OCI-LY7 (cell line): Measurements from ENCODE around the gene HNRNPH2. TPM values are rescaled to one million over a fixed set of nuclear protein-coding genes. Genes with fewer than 3 reads are reported as not detected.

ENCODE experiments used
- BruUV-seq: library from RNA; stranded (reverse); fragments of 400-500 nt; replicated peaks from 2 replicates; lab custom pipeline; 2021; lab: Mats Ljungman, UMichigan
- CTCF ChIA-PET: fragments of 300-600 bp; sonication (Branson Sonifier 250); formaldehyde crosslinking; loops from one replicate; lab custom pipeline; 2022; ENCODE audit warnings: antibody characterized with exemption; ENCODE audit not compliant: unreplicated experiment; lab: Charles Lee
- POLR2A ChIA-PET: fragments of 300-600 bp; sonication (Branson Sonifier 250); formaldehyde crosslinking; loops from one replicate; lab custom pipeline; 2022; ENCODE audit warnings: antibody characterized with exemption; lab: Charles Lee
- DNase-seq: peaks from one replicate; pipeline ENCODE4 v3.0.0-alpha.2; 2015; ENCODE audit warnings: low spot score
- H2AFZ ChIP-seq: fragments of 200-600 bp; sonication (generic), shearing (Covaris generic); 2 replicates; pipeline ENCODE4 v1.6.1; 2014; ENCODE audit warnings: mild to moderate bottlenecking, antibody characterized with exemption, low read length, moderate library complexity
- H3K27ac ChIP-seq: fragments of 200-600 bp; sonication (generic); 2 replicates; pipeline ENCODE4 v1.5.1; 2014; ENCODE audit warnings: mixed run types, low read depth, mild to moderate bottlenecking, moderate library complexity, low read length, inconsistent platforms; ENCODE audit not compliant: poor library complexity, severe bottlenecking
- H3K36me3 ChIP-seq: fragments of 200-600 bp; sonication (generic); 2 replicates; pipeline ENCODE4 v1.6.1; 2014; ENCODE audit warnings: mild to moderate bottlenecking, antibody characterized with exemption, low read length, moderate library complexity, mixed read lengths; ENCODE audit not compliant: insufficient read depth
- H3K4me1 ChIP-seq: fragments of 200-600 bp; sonication (generic); 2 replicates; pipeline ENCODE4 v1.5.1; 2014; ENCODE audit warnings: mild to moderate bottlenecking, low read length; ENCODE audit not compliant: insufficient read depth, poor library complexity, severe bottlenecking
- H3K4me2 ChIP-seq: fragments of 200-600 bp; sonication (generic); 2 replicates; pipeline ENCODE4 v1.6.1; 2014; ENCODE audit warnings: mild to moderate bottlenecking, low read length
- H3K4me3 ChIP-seq: fragments of 200-600 bp; sonication (generic); 2 replicates; pipeline ENCODE4 v1.5.1; 2014; ENCODE audit warnings: mild to moderate bottlenecking, low read depth, low read length; ENCODE audit not compliant: poor library complexity, severe bottlenecking
- H3K79me2 ChIP-seq: fragments of 200-600 bp; sonication (generic); 2 replicates; pipeline ENCODE4 v1.6.1; 2016; ENCODE audit warnings: low read depth, mild to moderate bottlenecking, low read length, moderate library complexity, mixed read lengths; ENCODE audit not compliant: insufficient read depth
- H3K9me2 ChIP-seq: fragments of 200-600 bp; sonication (generic); 2 replicates; pipeline ENCODE4 v1.6.1; 2016; ENCODE audit warnings: mild to moderate bottlenecking, low read length, mixed read lengths; ENCODE audit not compliant: insufficient read depth
- H3K9me3 ChIP-seq: fragments of 200-600 bp; sonication (generic); 2 replicates; pipeline ENCODE4 v1.6.1; 2014; ENCODE audit warnings: mild to moderate bottlenecking, mixed run types, low read length, mixed read lengths
- H4K20me1 ChIP-seq: fragments of 200-600 bp; sonication (generic); 2 replicates; pipeline ENCODE4 v1.6.1; 2014; ENCODE audit warnings: mild to moderate bottlenecking, antibody characterized with exemption, low read length, moderate library complexity, mixed read lengths; ENCODE audit not compliant: insufficient read depth
- CTCF ChIP-seq: fragments of 200-600 bp; sonication (generic); conservative IDR thresholded peaks from 2 replicates; pipeline ENCODE4 v1.5.1; 2014; ENCODE audit warnings: mild to moderate bottlenecking, antibody characterized with exemption, low read length, moderate library complexity, mixed read lengths
- EZH2phosphoT487 ChIP-seq: fragments of 200-600 bp; sonication (generic); IDR thresholded peaks from 2 replicates; pipeline ENCODE4 v1.6.1; 2018; ENCODE audit warnings: low read depth, borderline replicate concordance, mild to moderate bottlenecking, mixed run types, antibody characterized with exemption, low read length, moderate library complexity, mixed read lengths
- intact Hi-C: fragments of 100-400 bp; cut with micrococcal nuclease; formaldehyde crosslinking; loops from one replicate; pipeline ENCODE4 v1.10.0; 2022; ENCODE audit not compliant: unreplicated experiment
- total RNA-seq, 2 experiments: library from RNA; depleted of rRNA in 1 of 2; stranded (reverse); fragments of >200 nt in 1 of 2; shearing (Covaris generic) in 1 of 2; gene quantifications; 2 replicates each; pipeline ENCODE4 v1.2.3, GENCODE V29; 2014 to 2022

HNRNPH2 gene
- total RNA-seq, 2 experiments from 2014 or later: 23.5 to 38.1 TPM

- peak overlapping the region; percentile 36; the same call in 1 of the 2 replicates for H3K4me2 ChIP-seq
- H3K4me3 ChIP-seq: no peak overlapping the region
- H3K4me1 ChIP-seq: peaks cover 12% of the 10 kb centered on the region
- BruUV-seq: no TSS peak
- H3K36me3 ChIP-seq: peaks cover 29% of the 10 kb centered on the region
- H4K20me1 ChIP-seq: no peaks in the 10 kb centered on the region
- H3K79me2 ChIP-seq: peaks cover 30% of the 10 kb centered on the region
- ChIA-PET POLR2A (interaction anchor here (1.1 kb wide), 1 partner anchor 178 kb away, joined by 3 read pairs; no protein-coding TSS in a partner anchor), CTCF (no interaction called here)
- intact Hi-C loops: loop anchor here (2.0 to 5.0 kb wide), 2 partner anchors 177 to 383 kb away; no protein-coding TSS in a partner anchor
- H3K9me2 ChIP-seq: no peaks in the 10 kb centered on the region
- no peak overlapping the region for H2AFZ ChIP-seq
- peak; percentile 64 for DNase-seq
- TF ChIP-seq CTCF (peak; percentile 84), EZH2phosphoT487 (no peak)
- H3K27ac ChIP-seq: peak overlapping the region; percentile 47
- no peaks in the 10 kb centered on the region for H3K9me3 ChIP-seq
Observed at GRCh38 chrX:101415180-101416145, 7.4 kb downstream of the HNRNPH2 start.

GRCh38 chrX:101416691-101417090 lies 8.7 kb downstream of the HNRNPH2 start:
- intact Hi-C loops: loop anchor here (5.0 kb wide), 1 partner anchor 176 kb away; no protein-coding TSS in a partner anchor
- ChIA-PET POLR2A (no interaction called here), CTCF (no interaction called here)
- no peak overlapping the region for H3K4me3 ChIP-seq
- H3K36me3 ChIP-seq: peaks cover 21% of the 10 kb centered on the region
- peaks cover 12% of the 10 kb centered on the region for H3K4me1 ChIP-seq
- peaks cover 18% of the 10 kb centered on the region; the same call in 1 of the 2 replicates for H3K79me2 ChIP-seq
- H4K20me1 ChIP-seq: no peaks in the 10 kb centered on the region
- no peaks in the 10 kb centered on the region for H3K9me3 ChIP-seq
- no peak for DNase-seq
- H2AFZ ChIP-seq: no peak overlapping the region
- TF ChIP-seq CTCF (no peak), EZH2phosphoT487 (no peak)
- no peak overlapping the region for H3K27ac ChIP-seq
- H3K4me2 ChIP-seq: no peak overlapping the region
- no TSS peak for BruUV-seq
- no peaks in the 10 kb centered on the region for H3K9me2 ChIP-seq
